Neuron (in vitro differentiated cells): ENCODE measurements around the gene CREBL2.
"Not testable (repeated sequence)": the region's sequence is repeated elsewhere in the genome, so short reads cannot be mapped to it uniquely, and the experiment has no call there.

Experiments
- H2AFZ ChIP-seq: one replicate; pipeline ENCODE4 v1.6.1; 2013; ENCODE audit warnings: low read depth, mild to moderate bottlenecking, inconsistent platforms, low read length, moderate library complexity
- H3K27me3 ChIP-seq: one replicate; pipeline ENCODE4 v1.6.1; 2013; ENCODE audit warnings: low read length; ENCODE audit not compliant: insufficient read depth
- H3K36me3 ChIP-seq: one replicate; pipeline ENCODE4 v1.6.1; 2013; ENCODE audit warnings: low read length; ENCODE audit not compliant: insufficient read depth
- H3K4me1 ChIP-seq: one replicate; pipeline ENCODE4 v1.6.1; 2013; ENCODE audit warnings: low read length; ENCODE audit not compliant: insufficient read depth
- H3K4me3 ChIP-seq: 2 replicates; pipeline ENCODE4 v1.5.1; 2013; ENCODE audit warnings: mild to moderate bottlenecking, low read length, moderate library complexity
- H3K9me3 ChIP-seq: one replicate; pipeline ENCODE4 v1.6.1; 2013; ENCODE audit warnings: low read length

Gene CREBL2

GRCh38 chr12:12585115-12585863 lies 26.4 kb upstream of the CREBL2 start:
- no peak overlapping the region for H2AFZ ChIP-seq
- no peaks in the 10 kb centered on the region for H3K4me1 ChIP-seq
- H3K36me3 ChIP-seq = no peaks in the 10 kb centered on the region

GRCh38 chr12:12586879-12587675 lies 24.6 kb upstream of the CREBL2 start:
- H3K4me1 ChIP-seq = no peaks in the 10 kb centered on the region
- peaks cover 4% of the 10 kb centered on the region for H3K9me3 ChIP-seq
- H2AFZ ChIP-seq = no peak overlapping the region
- peaks cover 4% of the 10 kb centered on the region for H3K27me3 ChIP-seq
- H3K4me3 ChIP-seq = no peak overlapping the region
- H3K36me3 ChIP-seq = no peaks in the 10 kb centered on the region

More at GRCh38 chr12:12585115-12585863, 26.4 kb upstream of the CREBL2 start:
- Histone ChIP-seq H3K4me3 (no peak overlapping the region), H3K9me3 (peaks cover 4% of the 10 kb centered on the region), H3K27me3 (peaks cover 4% of the 10 kb centered on the region)

- Histone ChIP-seq H3K27me3 (peaks cover 4% of the 10 kb centered on the region), H3K9me3 (peaks cover 4% of the 10 kb centered on the region), H3K4me3 (no peak overlapping the region), H3K36me3 (no peaks in the 10 kb centered on the region), H2AFZ (no peak overlapping the region), H3K4me1 (no peaks in the 10 kb centered on the region)
Measured at GRCh38 chr12:12587878-12588277, 23.8 kb upstream of the CREBL2 start.

GRCh38 chr12:12588436-12588835 lies 23.2 kb upstream of the CREBL2 start:
- H2AFZ ChIP-seq, H3K36me3 ChIP-seq, H3K4me3 ChIP-seq, H3K4me1 ChIP-seq, H3K9me3 ChIP-seq, H3K27me3 ChIP-seq: not testable (repeated sequence)

GRCh38 chr12:12590961-12591360 lies 20.7 kb upstream of the CREBL2 start:
- no peak overlapping the region for H3K4me3 ChIP-seq
- H3K4me1 ChIP-seq = no peaks in the 10 kb centered on the region
- H3K36me3 ChIP-seq = no peaks in the 10 kb centered on the region
- peaks cover 4% of the 10 kb centered on the region for H3K27me3 ChIP-seq
- H3K9me3 ChIP-seq = peaks cover 4% of the 10 kb centered on the region
- H2AFZ ChIP-seq = no peak overlapping the region

GRCh38 chr12:12592930-12593329 lies 18.7 kb upstream of the CREBL2 start:
- H3K9me3 ChIP-seq = peaks cover 4% of the 10 kb centered on the region
- no peak overlapping the region for H2AFZ ChIP-seq
- no peaks in the 10 kb centered on the region for H3K4me1 ChIP-seq
- no peak overlapping the region for H3K4me3 ChIP-seq
- no peaks in the 10 kb centered on the region for H3K27me3 ChIP-seq
- H3K36me3 ChIP-seq = no peaks in the 10 kb centered on the region

- H3K4me1 ChIP-seq, H3K27me3 ChIP-seq, H2AFZ ChIP-seq, H3K36me3 ChIP-seq, H3K9me3 ChIP-seq, H3K4me3 ChIP-seq: not testable (repeated sequence)
Measured at GRCh38 chr12:12595929-12596328, 15.7 kb upstream of the CREBL2 start.

- H3K36me3 ChIP-seq, H3K4me3 ChIP-seq, H2AFZ ChIP-seq, H3K4me1 ChIP-seq, H3K27me3 ChIP-seq, H3K9me3 ChIP-seq: not testable (repeated sequence)
Measured at GRCh38 chr12:12596598-12596997, 15.1 kb upstream of the CREBL2 start.

- no peak overlapping the region for H3K4me3 ChIP-seq
- H3K27me3 ChIP-seq = no peaks in the 10 kb centered on the region
- no peak overlapping the region for H2AFZ ChIP-seq
- H3K9me3 ChIP-seq = no peaks in the 10 kb centered on the region
- no peaks in the 10 kb centered on the region for H3K4me1 ChIP-seq
- no peaks in the 10 kb centered on the region for H3K36me3 ChIP-seq
Measured at GRCh38 chr12:12598864-12599263, 12.8 kb upstream of the CREBL2 start.

GRCh38 chr12:12599750-12600643 lies 11.7 kb upstream of the CREBL2 start:
- Histone ChIP-seq H2AFZ (no peak overlapping the region), H3K36me3 (no peaks in the 10 kb centered on the region), H3K4me1 (no peaks in the 10 kb centered on the region), H3K9me3 (no peaks in the 10 kb centered on the region), H3K4me3 (no peak overlapping the region), H3K27me3 (no peaks in the 10 kb centered on the region)

GRCh38 chr12:12600659-12601058 lies 11.0 kb upstream of the CREBL2 start:
- Histone ChIP-seq H3K4me1 (no peaks in the 10 kb centered on the region), H3K36me3 (no peaks in the 10 kb centered on the region), H3K27me3 (no peaks in the 10 kb centered on the region), H3K9me3 (no peaks in the 10 kb centered on the region), H3K4me3 (no peak overlapping the region), H2AFZ (no peak overlapping the region)

- Histone ChIP-seq H3K4me3 (no peak overlapping the region), H3K9me3 (no peaks in the 10 kb centered on the region), H3K36me3 (no peaks in the 10 kb centered on the region), H3K4me1 (peaks cover 5% of the 10 kb centered on the region), H3K27me3 (no peaks in the 10 kb centered on the region), H2AFZ (no peak overlapping the region)
Measured at GRCh38 chr12:12604740-12605139, 6.9 kb upstream of the CREBL2 start.
